B cell (primary cell): ENCODE results near the gene ZNRD2. TPM values are rescaled to one million over a fixed set of nuclear protein-coding genes. Genes with fewer than 3 reads are reported as not detected.
A peak's percentile ranks its signal among the peaks of the same experiment; 100 is the strongest.

Experiments
- ATAC-seq: fragments of 200-7000 bp; cut with Tn5 transposase; one replicate; pipeline ENCODE4 v1.10.0; 2021; ENCODE audit warnings: low read depth, mild to moderate bottlenecking, moderate number of reproducible peaks, moderate library complexity
- CTCF ChIA-PET: fragments of 350-600 bp; sonication (Branson Sonifier 250); formaldehyde crosslinking; loops from one replicate; lab custom pipeline; 2021; ENCODE audit warnings: antibody characterized with exemption, inconsistent platforms; lab: Charles Lee
- POLR2A ChIA-PET: fragments of 350-600 bp; sonication (Branson Sonifier 250); formaldehyde crosslinking; loops from one replicate; lab custom pipeline; 2021; ENCODE audit warnings: antibody characterized with exemption; lab: Charles Lee
- DNase-seq: peaks from one replicate; pipeline ENCODE4 v3.0.0; 2013
- H2AFZ ChIP-seq: 2 replicates; pipeline ENCODE4 v1.6.1; 2012; ENCODE audit warnings: mild to moderate bottlenecking, low read depth, low read length; ENCODE audit not compliant: insufficient read depth, poor library complexity, severe bottlenecking
- H3K27ac ChIP-seq, 2 donors: 1 replicate in 1 of 2; 2 replicates in 1 of 2; pipeline ENCODE4 v1.5.1; 2012 to 2013; ENCODE audit warnings: low read length in 2 of 2, mild to moderate bottlenecking in 2 of 2, moderate library complexity in 1 of 2
- H3K27me3 ChIP-seq, 4 experiments: fragments of 200-600 bp in 1 of 4; sonication (generic) in 1 of 4; replicated peaks in 1 of 4; 1 replicate in 2 of 4; 2 replicates in 2 of 4; pipeline versions ENCODE4 v1.6.1 to v1.7.0; 2013 to 2016; ENCODE audit warnings: low read length in 3 of 4, mild to moderate bottlenecking in 2 of 4, mixed read lengths in 1 of 4, moderate library complexity in 1 of 4; ENCODE audit not compliant: insufficient read depth in 4 of 4, control insufficient read depth in 3 of 4; ENCODE audit errors: control extremely low read depth in 1 of 4
- H3K36me3 ChIP-seq, 2 experiments: replicated peaks in 1 of 2; 1 replicate in 1 of 2; 2 replicates in 1 of 2; pipeline versions ENCODE4 v1.6.1 to v1.7.1; 2013; ENCODE audit warnings: low read length in 1 of 2; ENCODE audit not compliant: insufficient read depth in 2 of 2, control insufficient read depth in 1 of 2; ENCODE audit errors: control extremely low read depth in 1 of 2, extremely low read depth in 1 of 2
- H3K4me1 ChIP-seq, 2 donors: fragments of 200-600 bp in 1 of 2; sonication (generic) in 1 of 2; 1 replicate in 1 of 2; 2 replicates in 1 of 2; pipeline versions ENCODE4 v1.5.1 to v1.6.1; 2013 to 2017; ENCODE audit warnings: low read length in 2 of 2; ENCODE audit not compliant: control insufficient read depth in 2 of 2, insufficient read depth in 2 of 2
- H3K4me2 ChIP-seq: replicated peaks from 2 replicates; pipeline ENCODE3; 2012; ENCODE audit warnings: mild to moderate bottlenecking, low read depth, low read length; ENCODE audit not compliant: poor library complexity, severe bottlenecking
- H3K4me3 ChIP-seq, 5 experiments: fragments of 200-600 bp in 1 of 5; sonication (generic) in 1 of 5; 1 replicate in 3 of 5; 2 replicates in 2 of 5; pipeline versions ENCODE4 v1.5.1 to v1.7.0; 2011 to 2016; ENCODE audit warnings: low read length in 4 of 5, mild to moderate bottlenecking in 4 of 5, low read depth in 2 of 5, control low read depth in 1 of 5, moderate library complexity in 1 of 5; ENCODE audit not compliant: insufficient read depth in 1 of 5; ENCODE audit errors: control extremely low read depth in 1 of 5, extremely low read depth in 1 of 5
- H3K79me2 ChIP-seq: fragments of 200-600 bp; sonication (generic); one replicate; pipeline ENCODE4 v1.6.0; 2016; ENCODE audit warnings: low read length; ENCODE audit not compliant: control insufficient read depth, insufficient read depth
- H3K9ac ChIP-seq: fragments of 200-600 bp; sonication (generic); 2 replicates; pipeline ENCODE4 v1.6.1; 2017; ENCODE audit warnings: mild to moderate bottlenecking, low read length, moderate library complexity
- H3K9me3 ChIP-seq, 3 donors: one replicate each; pipeline versions ENCODE4 v1.6.1 to v1.7.1; 2013; ENCODE audit warnings: low read length in 2 of 3; ENCODE audit not compliant: control insufficient read depth in 2 of 3, insufficient read depth in 1 of 3; ENCODE audit errors: control extremely low read depth in 1 of 3
- H4K20me1 ChIP-seq: 2 replicates; pipeline ENCODE4 v1.6.0; 2012; ENCODE audit warnings: mild to moderate bottlenecking, low read length; ENCODE audit not compliant: insufficient read depth, control insufficient read depth, poor library complexity, severe bottlenecking
- H3K27ac Mint-ChIP-seq: one replicate; pipeline ENCODE4 v1.8.0; 2021; ENCODE audit warnings: mixed read lengths
- H3K27me3 Mint-ChIP-seq: one replicate; pipeline ENCODE4 v1.8.0; 2021; ENCODE audit warnings: mixed read lengths
- H3K4me1 Mint-ChIP-seq: one replicate; pipeline ENCODE4 v1.8.0; 2021; ENCODE audit warnings: mixed read lengths
- H3K4me3 Mint-ChIP-seq: one replicate; pipeline ENCODE4 v1.8.0; 2021; ENCODE audit warnings: mixed read lengths
- H3K9me3 Mint-ChIP-seq: one replicate; pipeline ENCODE4 v1.8.0; 2022; ENCODE audit warnings: mixed read lengths; ENCODE audit not compliant: insufficient read depth
- EZH2 ChIP-seq: IDR thresholded peaks from 2 replicates; pipeline ENCODE4 v1.6.1; 2012; ENCODE audit warnings: borderline replicate concordance, low read depth, mild to moderate bottlenecking, moderate library complexity, low read length; ENCODE audit not compliant: insufficient read depth, poor library complexity, severe bottlenecking
- WGBS: methylation state at CpG from one replicate; pipeline ENCODE4 v1.1.5; 2013; ENCODE audit warnings: missing lambda C conversion rate; ENCODE audit not compliant: insufficient coverage; 5-methylcytosine and 5-hydroxymethylcytosine counted together
- intact Hi-C: fragments of 100-400 bp; cut with micrococcal nuclease; formaldehyde crosslinking; loops from one replicate; pipeline ENCODE4 v1.10.0; 2022
- polyA plus RNA-seq: library from polyadenylated mRNA; depleted of rRNA; stranded (reverse); fragments of >200 nt; gene quantifications from 2 replicates; pipeline ENCODE4 v1.2.3, GENCODE V29; 2012
- total RNA-seq, 2 donors: library from RNA; stranded (reverse); fragments of 120-200 nt in 1 of 2; gene quantifications; 1 replicate in 1 of 2; 2 replicates in 1 of 2; pipeline versions ENCODE4 v1.2.3 to v1.2.4, GENCODE V29; 2013 to 2022
- TF ChIP-seq, protein P1 (sequence below): fragments of 200-600 bp; IDR thresholded peaks from one replicate; pipeline ENCODE4 v1.8.0; 2022; ENCODE audit warnings: antibody characterized with exemption, mild to moderate bottlenecking

Gene ZNRD2
- total and polyA plus RNA-seq, 2 donors (not counting 1 experiment from before 2014, with no cell fraction given), result 22.1 to 112 TPM

DNA sequence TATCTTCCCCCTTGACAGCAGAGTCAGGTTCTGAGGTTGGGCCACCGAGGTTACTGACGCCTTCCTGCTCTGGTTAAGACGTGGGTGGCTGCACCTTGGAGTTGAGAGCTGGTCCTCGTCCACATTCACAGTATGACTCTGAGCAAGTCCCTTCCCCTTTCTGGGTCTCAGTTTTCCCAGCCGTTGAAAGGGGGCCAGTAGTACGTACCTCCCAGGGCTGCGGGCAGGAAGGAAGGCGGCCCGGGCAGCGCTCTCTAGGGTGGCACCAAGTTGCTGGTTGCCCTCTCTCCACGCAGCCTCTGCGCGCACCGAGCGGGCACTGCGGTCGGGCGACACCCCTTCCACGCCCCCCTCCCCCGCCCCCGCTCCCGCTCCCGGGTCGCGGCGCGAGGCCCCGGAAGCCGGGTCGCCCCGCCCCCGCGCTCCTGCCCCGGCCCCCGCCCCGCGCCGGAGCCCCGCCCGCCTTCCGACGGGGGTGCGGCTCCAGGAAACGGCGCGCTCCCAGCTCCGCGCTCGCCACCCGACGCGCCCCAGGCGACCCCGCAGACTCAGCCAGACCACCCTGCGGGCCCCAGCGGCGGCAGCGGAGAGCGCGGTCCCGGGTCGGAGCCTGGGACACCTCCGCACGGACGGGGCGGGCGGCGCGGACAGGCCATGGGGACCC is 5.4 kb downstream of the ZNRD2 start, which contains the start of gene EHBP1L1:
Gene EHBP1L1, plus strand, starts transcription at position 486 of the 664 bp plus-strand sequence. CDS start 250 bp downstream, outside the sequence.
- H3K27me3 ChIP-seq, result no peaks in the 10 kb centered on the region
- H3K9me3 ChIP-seq, result no peaks in the 10 kb centered on the region
- peak within 1 kb of the TSS; percentile 83 for H3K9ac ChIP-seq
- peaks cover 5 to 24% of the 10 kb centered on the region in 2 experiments for H3K36me3 ChIP-seq
- 1% methylated on average over 40 of the region's 69 CpGs for WGBS
- POLR2A ChIA-PET, result interaction anchor here (0.6 to 7.5 kb wide), 12 partner anchors 12 to 1280 kb away, joined by 3 to 53 read pairs (median 8); partner anchors contain the start of genes FAU, MAP3K11, MRPL49 and MUS81
- Mint-ChIP-seq H3K4me1 (peaks cover 61% of the 10 kb centered on the region), H3K4me3 (peak within 1 kb of the TSS; percentile 98), H3K27me3 (no peaks in the 10 kb centered on the region), H3K27ac (peak within 1 kb of the TSS; percentile 98), H3K9me3 (no peaks in the 10 kb centered on the region)
- intact Hi-C loops, result loop anchor here (1.0 to 10.0 kb wide), 3 partner anchors 63 to 831 kb away; partner anchors contain the start of genes CFL1, RASGRP2 and SIPA1
- peak within 1 kb of the TSS; percentile 62 for H2AFZ ChIP-seq
- peak within 1 kb of the TSS; percentile 92 to 94 for H3K27ac ChIP-seq
- H3K4me2 ChIP-seq, result peak within 1 kb of the TSS; percentile 100
- H3K4me1 ChIP-seq, result peaks cover 41 to 62% of the 10 kb centered on the region in 2 donors
- TF ChIP-seq EZH2, result no peak
- TF ChIP-seq, protein P1, sequence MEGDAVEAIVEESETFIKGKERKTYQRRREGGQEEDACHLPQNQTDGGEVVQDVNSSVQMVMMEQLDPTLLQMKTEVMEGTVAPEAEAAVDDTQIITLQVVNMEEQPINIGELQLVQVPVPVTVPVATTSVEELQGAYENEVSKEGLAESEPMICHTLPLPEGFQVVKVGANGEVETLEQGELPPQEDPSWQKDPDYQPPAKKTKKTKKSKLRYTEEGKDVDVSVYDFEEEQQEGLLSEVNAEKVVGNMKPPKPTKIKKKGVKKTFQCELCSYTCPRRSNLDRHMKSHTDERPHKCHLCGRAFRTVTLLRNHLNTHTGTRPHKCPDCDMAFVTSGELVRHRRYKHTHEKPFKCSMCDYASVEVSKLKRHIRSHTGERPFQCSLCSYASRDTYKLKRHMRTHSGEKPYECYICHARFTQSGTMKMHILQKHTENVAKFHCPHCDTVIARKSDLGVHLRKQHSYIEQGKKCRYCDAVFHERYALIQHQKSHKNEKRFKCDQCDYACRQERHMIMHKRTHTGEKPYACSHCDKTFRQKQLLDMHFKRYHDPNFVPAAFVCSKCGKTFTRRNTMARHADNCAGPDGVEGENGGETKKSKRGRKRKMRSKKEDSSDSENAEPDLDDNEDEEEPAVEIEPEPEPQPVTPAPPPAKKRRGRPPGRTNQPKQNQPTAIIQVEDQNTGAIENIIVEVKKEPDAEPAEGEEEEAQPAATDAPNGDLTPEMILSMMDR, result no peak
- peak within 1 kb of the TSS; percentile 55 to 92 (median 70) for H3K4me3 ChIP-seq
- CTCF ChIA-PET, result interaction anchor here (0.6 to 5.5 kb wide), 10 partner anchors 13 to 1036 kb away, joined by 3 to 97 read pairs (median 4); partner anchors contain the start of genes MAP3K11, PCNX3 and SIPA1
- peaks cover 40% of the 10 kb centered on the region for H4K20me1 ChIP-seq
- DNase-seq, result peak; percentile 82
- ATAC-seq, result peak; percentile 39
- peaks cover 31% of the 10 kb centered on the region for H3K79me2 ChIP-seq
